ENCODE measurements around the gene NEGR1.

DNA sequence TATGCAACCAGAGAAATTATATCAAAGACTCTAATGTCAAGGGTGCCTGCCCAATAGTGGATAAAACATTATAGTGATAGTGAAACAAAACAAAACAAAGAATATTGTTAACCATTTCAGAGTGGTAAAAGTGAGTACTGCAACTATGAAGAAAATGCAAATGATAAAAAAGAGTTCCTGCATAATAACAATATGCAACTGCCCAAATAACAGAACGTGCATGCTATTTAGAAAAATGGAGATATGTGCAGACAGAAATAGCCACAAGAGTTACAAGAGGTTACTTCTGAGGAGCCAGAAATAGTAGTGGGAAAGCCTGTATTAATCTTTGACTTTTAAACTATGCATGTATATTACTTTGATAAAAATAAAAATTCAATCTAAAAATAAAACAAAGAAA lies 302.5 kb downstream of the NEGR1 start:
- no peak for TF ChIP-seq EP300 (conservative IDR thresholded peaks at IDR 0.05; ENCODE audit: poor library complexity, severe bottlenecking)
- no peak for TF ChIP-seq POLR2AphosphoS5 (IDR thresholded peaks at IDR 0.05)
- TF ChIP-seq EZH2 (IDR thresholded peaks at IDR 0.05; ENCODE audit: borderline replicate concordance, insufficient read depth, low read length, poor library complexity, severe bottlenecking) = no peak
- TF ChIP-seq CTCF (IDR thresholded peaks at IDR 0.05; ENCODE audit: poor library complexity, severe bottlenecking) = no peak
- no peak for TF ChIP-seq RAD21 (conservative IDR thresholded peaks at IDR 0.05)
- TF ChIP-seq, protein P1, sequence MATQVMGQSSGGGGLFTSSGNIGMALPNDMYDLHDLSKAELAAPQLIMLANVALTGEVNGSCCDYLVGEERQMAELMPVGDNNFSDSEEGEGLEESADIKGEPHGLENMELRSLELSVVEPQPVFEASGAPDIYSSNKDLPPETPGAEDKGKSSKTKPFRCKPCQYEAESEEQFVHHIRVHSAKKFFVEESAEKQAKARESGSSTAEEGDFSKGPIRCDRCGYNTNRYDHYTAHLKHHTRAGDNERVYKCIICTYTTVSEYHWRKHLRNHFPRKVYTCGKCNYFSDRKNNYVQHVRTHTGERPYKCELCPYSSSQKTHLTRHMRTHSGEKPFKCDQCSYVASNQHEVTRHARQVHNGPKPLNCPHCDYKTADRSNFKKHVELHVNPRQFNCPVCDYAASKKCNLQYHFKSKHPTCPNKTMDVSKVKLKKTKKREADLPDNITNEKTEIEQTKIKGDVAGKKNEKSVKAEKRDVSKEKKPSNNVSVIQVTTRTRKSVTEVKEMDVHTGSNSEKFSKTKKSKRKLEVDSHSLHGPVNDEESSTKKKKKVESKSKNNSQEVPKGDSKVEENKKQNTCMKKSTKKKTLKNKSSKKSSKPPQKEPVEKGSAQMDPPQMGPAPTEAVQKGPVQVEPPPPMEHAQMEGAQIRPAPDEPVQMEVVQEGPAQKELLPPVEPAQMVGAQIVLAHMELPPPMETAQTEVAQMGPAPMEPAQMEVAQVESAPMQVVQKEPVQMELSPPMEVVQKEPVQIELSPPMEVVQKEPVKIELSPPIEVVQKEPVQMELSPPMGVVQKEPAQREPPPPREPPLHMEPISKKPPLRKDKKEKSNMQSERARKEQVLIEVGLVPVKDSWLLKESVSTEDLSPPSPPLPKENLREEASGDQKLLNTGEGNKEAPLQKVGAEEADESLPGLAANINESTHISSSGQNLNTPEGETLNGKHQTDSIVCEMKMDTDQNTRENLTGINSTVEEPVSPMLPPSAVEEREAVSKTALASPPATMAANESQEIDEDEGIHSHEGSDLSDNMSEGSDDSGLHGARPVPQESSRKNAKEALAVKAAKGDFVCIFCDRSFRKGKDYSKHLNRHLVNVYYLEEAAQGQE (IDR thresholded peaks at IDR 0.05; ENCODE audit: borderline replicate concordance) = no peak
- TF ChIP-seq TAF1 (IDR thresholded peaks at IDR 0.05; ENCODE audit: low read depth) = no peak
